Mesodermal cell (in vitro differentiated cells): ENCODE data around the gene SYT5.
"Not testable (repeated sequence)": the region's sequence is repeated elsewhere in the genome, so short reads cannot be mapped to it uniquely, and the experiment has no call there.

ENCODE experiments used
- H3K27ac ChIP-seq: 2 replicates; pipeline ENCODE4 v1.7.0; 2013; ENCODE audit warnings: mild to moderate bottlenecking, low read depth, low read length, moderate library complexity; ENCODE audit not compliant: severe bottlenecking
- H3K36me3 ChIP-seq: 2 replicates; pipeline ENCODE4 v1.7.1; 2013; ENCODE audit warnings: mild to moderate bottlenecking, low read length, moderate library complexity; ENCODE audit not compliant: control insufficient read depth, insufficient read depth
- H3K4me1 ChIP-seq: one replicate; pipeline ENCODE4 v1.7.1; 2013; ENCODE audit warnings: mild to moderate bottlenecking, low read length; ENCODE audit not compliant: insufficient read depth, control insufficient read depth, poor library complexity, severe bottlenecking
- H3K4me3 ChIP-seq: 2 replicates; pipeline ENCODE4 v1.7.0; 2013; ENCODE audit warnings: low read length, control low read depth, mild to moderate bottlenecking; ENCODE audit not compliant: insufficient read depth, poor library complexity, severe bottlenecking; ENCODE audit errors: extremely low read depth
- H3K9me3 ChIP-seq: 2 replicates; pipeline ENCODE4 v1.7.1; 2013; ENCODE audit warnings: mild to moderate bottlenecking, low read length, moderate library complexity; ENCODE audit not compliant: control insufficient read depth
- WGBS, 2 experiments: methylation state at CpG; one replicate each; pipeline ENCODE4 v1.1.5; 2013; ENCODE audit warnings: missing lambda C conversion rate in 2 of 2; ENCODE audit not compliant: insufficient coverage in 2 of 2; 5-methylcytosine and 5-hydroxymethylcytosine counted together

The SYT5 gene

GRCh38 chr19:55206664-55207500 lies 26.8 kb upstream of the SYT5 start:
- WGBS, 2 experiments: 36% methylated on average over 27 of the region's 29 CpGs

GRCh38 chr19:55202199-55202598 lies 22.1 kb upstream of the SYT5 start:
- not testable (repeated sequence) for H3K36me3 ChIP-seq, H3K4me1 ChIP-seq, H3K27ac ChIP-seq, H3K9me3 ChIP-seq, H3K4me3 ChIP-seq
- 47 to 67% methylated on average over 3 to 4 of the region's 10 CpGs for WGBS, 2 experiments

More at GRCh38 chr19:55206664-55207500, 26.8 kb upstream of the SYT5 start:
- Histone ChIP-seq H3K9me3 (no peaks in the 10 kb centered on the region), H3K27ac (peak overlapping the region; percentile 67), H3K4me3 (no peak overlapping the region), H3K4me1 (peaks cover 16% of the 10 kb centered on the region), H3K36me3 (no peaks in the 10 kb centered on the region)

- H3K9me3 ChIP-seq: no peaks in the 10 kb centered on the region
- no peak overlapping the region for H3K27ac ChIP-seq
- H3K4me1 ChIP-seq: no peaks in the 10 kb centered on the region
- no peaks in the 10 kb centered on the region for H3K36me3 ChIP-seq
- no peak overlapping the region for H3K4me3 ChIP-seq
- 79 to 82% methylated on average over 3 to 5 of the region's 5 CpGs for WGBS, 2 experiments
These were observed 19.6 kb upstream of the SYT5 start for GRCh38 chr19:55199620-55200204.

- H3K9me3 ChIP-seq: no peaks in the 10 kb centered on the region
- 73 to 79% methylated on average over 3 to 5 of the region's 5 CpGs for WGBS, 2 experiments
- no peaks in the 10 kb centered on the region for H3K4me1 ChIP-seq
- H3K27ac ChIP-seq: no peak overlapping the region
- H3K4me3 ChIP-seq: no peak overlapping the region
- H3K36me3 ChIP-seq: no peaks in the 10 kb centered on the region
These were observed 18.6 kb upstream of the SYT5 start for GRCh38 chr19:55198651-55199050.

GRCh38 chr19:55197528-55197927 lies 17.4 kb upstream of the SYT5 start:
- Histone ChIP-seq H3K4me3 (no peak overlapping the region), H3K4me1 (no peaks in the 10 kb centered on the region)

GRCh38 chr19:55196803-55197202 lies 16.7 kb upstream of the SYT5 start:
- Histone ChIP-seq H3K4me3 (no peak overlapping the region), H3K4me1 (no peaks in the 10 kb centered on the region), H3K9me3 (no peaks in the 10 kb centered on the region), H3K27ac (no peak overlapping the region), H3K36me3 (no peaks in the 10 kb centered on the region)
- WGBS, 2 experiments: 80 to 95% methylated on average over 9 to 10 of the region's 10 CpGs

More at GRCh38 chr19:55197528-55197927, 17.4 kb upstream of the SYT5 start:
- Histone ChIP-seq H3K36me3 (no peaks in the 10 kb centered on the region), H3K27ac (no peak overlapping the region), H3K9me3 (no peaks in the 10 kb centered on the region)
- 62 to 73% methylated on average over 1 to 2 of the region's 4 CpGs for WGBS, 2 experiments

- Histone ChIP-seq H3K36me3 (no peaks in the 10 kb centered on the region), H3K9me3 (no peaks in the 10 kb centered on the region), H3K27ac (no peak overlapping the region), H3K4me1 (peaks cover 4% of the 10 kb centered on the region), H3K4me3 (no peak overlapping the region)
- 86 to 93% methylated on average over 5 to 12 of the region's 12 CpGs for WGBS, 2 experiments
These were observed 13.4 kb upstream of the SYT5 start for GRCh38 chr19:55193481-55193880.

GRCh38 chr19:55189403-55189835 lies 9.3 kb upstream of the SYT5 start:
- Histone ChIP-seq H3K9me3 (no peaks in the 10 kb centered on the region), H3K27ac (no peak overlapping the region), H3K4me3 (no peak overlapping the region), H3K4me1 (peaks cover 4% of the 10 kb centered on the region), H3K36me3 (no peaks in the 10 kb centered on the region)
- 67 to 80% methylated on average over 12 to 13 of the region's 15 CpGs for WGBS, 2 experiments

GRCh38 chr19:55188625-55189024 lies 8.5 kb upstream of the SYT5 start:
- no peaks in the 10 kb centered on the region for H3K9me3 ChIP-seq
- no peak overlapping the region for H3K27ac ChIP-seq
- no peaks in the 10 kb centered on the region for H3K36me3 ChIP-seq
- H3K4me3 ChIP-seq: no peak overlapping the region
- 82 to 88% methylated on average over 8 of the region's 8 CpGs for WGBS, 2 experiments
- peaks cover 4% of the 10 kb centered on the region for H3K4me1 ChIP-seq

GRCh38 chr19:55186080-55186479 lies 6.0 kb upstream of the SYT5 start:
- 83 to 91% methylated on average over 7 to 12 of the region's 12 CpGs for WGBS, 2 experiments
- Histone ChIP-seq H3K4me3 (no peak overlapping the region), H3K9me3 (no peaks in the 10 kb centered on the region), H3K4me1 (peaks cover 4% of the 10 kb centered on the region), H3K36me3 (no peaks in the 10 kb centered on the region), H3K27ac (no peak overlapping the region)

- Histone ChIP-seq H3K4me1 (peaks cover 2% of the 10 kb centered on the region), H3K27ac (no peak overlapping the region), H3K36me3 (no peaks in the 10 kb centered on the region), H3K9me3 (no peaks in the 10 kb centered on the region), H3K4me3 (no peak overlapping the region)
- WGBS, 2 experiments: 72 to 74% methylated on average over 16 to 20 of the region's 20 CpGs
These were observed 1.7 kb upstream of the SYT5 start for GRCh38 chr19:55181740-55182139.
